ENCODE measurements around the gene MAST2. TPM values are rescaled to one million over a fixed set of nuclear protein-coding genes. Genes with fewer than 3 reads are reported as not detected.

The MAST2 gene
- total RNA-seq, 3 donors from 2014 or later: 28.0 to 34.4 (median 31.6) TPM

DNA sequence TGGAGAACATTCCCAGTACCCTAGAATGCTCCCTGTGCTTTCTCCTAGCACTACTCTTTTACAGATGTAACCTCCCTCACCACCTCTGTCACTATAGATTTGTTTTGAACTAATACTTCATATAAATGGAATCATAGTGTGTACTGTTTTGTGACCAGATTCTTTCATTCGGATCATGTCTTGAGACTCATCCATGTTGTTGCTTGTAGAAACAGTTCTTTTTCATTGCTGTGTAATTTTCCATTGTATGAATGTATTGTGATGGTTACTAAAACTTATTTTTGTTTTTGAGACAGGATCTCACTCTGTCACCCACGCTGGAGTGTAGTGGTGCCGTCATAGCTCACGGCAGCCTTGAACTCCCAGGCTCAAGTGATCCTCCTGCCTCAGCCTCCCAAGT, 2.7 kb downstream of the MAST2 start:
- TF ChIP-seq POLR2AphosphoS5 (IDR thresholded peaks at IDR 0.05) (no peak), POLR2A (IDR thresholded peaks at IDR 0.05) (no peak)
- TF ChIP-seq, protein P1, sequence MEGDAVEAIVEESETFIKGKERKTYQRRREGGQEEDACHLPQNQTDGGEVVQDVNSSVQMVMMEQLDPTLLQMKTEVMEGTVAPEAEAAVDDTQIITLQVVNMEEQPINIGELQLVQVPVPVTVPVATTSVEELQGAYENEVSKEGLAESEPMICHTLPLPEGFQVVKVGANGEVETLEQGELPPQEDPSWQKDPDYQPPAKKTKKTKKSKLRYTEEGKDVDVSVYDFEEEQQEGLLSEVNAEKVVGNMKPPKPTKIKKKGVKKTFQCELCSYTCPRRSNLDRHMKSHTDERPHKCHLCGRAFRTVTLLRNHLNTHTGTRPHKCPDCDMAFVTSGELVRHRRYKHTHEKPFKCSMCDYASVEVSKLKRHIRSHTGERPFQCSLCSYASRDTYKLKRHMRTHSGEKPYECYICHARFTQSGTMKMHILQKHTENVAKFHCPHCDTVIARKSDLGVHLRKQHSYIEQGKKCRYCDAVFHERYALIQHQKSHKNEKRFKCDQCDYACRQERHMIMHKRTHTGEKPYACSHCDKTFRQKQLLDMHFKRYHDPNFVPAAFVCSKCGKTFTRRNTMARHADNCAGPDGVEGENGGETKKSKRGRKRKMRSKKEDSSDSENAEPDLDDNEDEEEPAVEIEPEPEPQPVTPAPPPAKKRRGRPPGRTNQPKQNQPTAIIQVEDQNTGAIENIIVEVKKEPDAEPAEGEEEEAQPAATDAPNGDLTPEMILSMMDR (IDR thresholded peaks at IDR 0.05): no peak
- Histone ChIP-seq H3K36me3 (no peaks in the 10 kb centered on the region), H3K9me3 (no peaks in the 10 kb centered on the region), H3K4me1 (peaks cover 0 to 14% of the 10 kb centered on the region in 2 donors), H3K27ac (no peak overlapping the region), H3K4me3 (no peak overlapping the region), H3K27me3 (no peaks in the 10 kb centered on the region)
- intact Hi-C loops (cut with DNase I; ENCODE audit: low total_unique reads): loop anchor here (10.0 kb wide), 1 partner anchor 51 kb away; the partner anchor contains the start of gene IPP
- DNase-seq (ENCODE audit: low spot score in 2 of 2): no peak

DNA sequence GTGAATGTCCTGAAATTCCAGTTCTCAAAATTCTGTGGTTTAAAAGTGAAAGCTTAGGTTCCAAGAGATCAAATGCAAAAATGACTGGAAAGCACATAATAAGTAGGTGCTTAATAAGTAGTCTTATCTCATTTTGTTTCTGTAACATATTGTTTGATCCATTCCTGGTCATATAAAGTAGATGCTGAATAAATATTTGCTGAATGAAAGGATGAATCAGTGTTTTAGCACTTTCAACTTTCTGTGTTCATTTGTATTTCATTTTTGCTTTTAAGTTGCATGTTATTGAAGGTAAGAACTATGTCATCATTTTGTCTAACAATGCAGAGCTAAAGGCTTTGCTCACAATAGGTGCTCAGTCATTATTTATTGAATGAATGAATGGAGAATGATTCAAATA, 6.3 kb downstream of the MAST2 start:
- no peaks in the 10 kb centered on the region for H3K27me3 ChIP-seq
- TF ChIP-seq POLR2AphosphoS5 (IDR thresholded peaks at IDR 0.05) (no peak), POLR2A (IDR thresholded peaks at IDR 0.05) (no peak)
- TF ChIP-seq, protein P1 (IDR thresholded peaks at IDR 0.05): no peak
- intact Hi-C loops (cut with DNase I; ENCODE audit: low total_unique reads): loop anchor here (10.0 kb wide), 1 partner anchor 55 kb away; the partner anchor contains the start of gene IPP
- H3K9me3 ChIP-seq: no peaks in the 10 kb centered on the region
- DNase-seq (ENCODE audit: low spot score in 2 of 2): no peak
- no peak overlapping the region for H3K4me3 ChIP-seq
- H3K4me1 ChIP-seq: no peaks in the 10 kb centered on the region
- no peaks in the 10 kb centered on the region for H3K36me3 ChIP-seq
- H3K27ac ChIP-seq: no peak overlapping the region

DNA sequence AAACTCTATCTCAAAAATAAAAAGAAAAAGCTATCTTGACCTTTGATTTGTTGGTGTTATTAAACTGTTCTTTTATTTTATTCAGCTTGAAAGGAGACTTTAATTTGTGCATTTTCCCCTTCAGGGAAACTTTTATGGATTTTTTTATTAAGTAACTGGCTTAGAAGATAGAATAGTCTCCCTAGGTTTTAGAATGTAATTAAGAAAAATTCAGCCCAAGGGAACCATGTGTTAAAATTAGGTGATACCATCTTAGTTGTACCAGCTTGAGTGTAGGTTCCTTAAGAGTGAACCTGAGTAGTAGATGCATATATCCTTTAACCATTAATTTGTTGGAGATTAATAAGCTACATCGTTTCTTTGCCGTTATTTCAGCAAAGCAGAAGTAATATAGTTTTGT, 11.4 kb downstream of the MAST2 start:
- no peaks in the 10 kb centered on the region for H3K4me1 ChIP-seq
- TF ChIP-seq, protein P1 (IDR thresholded peaks at IDR 0.05): no peak
- no peak for TF ChIP-seq POLR2AphosphoS5 (IDR thresholded peaks at IDR 0.05)
- no peak for TF ChIP-seq POLR2A (IDR thresholded peaks at IDR 0.05)
- intact Hi-C loops (cut with DNase I; ENCODE audit: low total_unique reads): no loop called here

DNA sequence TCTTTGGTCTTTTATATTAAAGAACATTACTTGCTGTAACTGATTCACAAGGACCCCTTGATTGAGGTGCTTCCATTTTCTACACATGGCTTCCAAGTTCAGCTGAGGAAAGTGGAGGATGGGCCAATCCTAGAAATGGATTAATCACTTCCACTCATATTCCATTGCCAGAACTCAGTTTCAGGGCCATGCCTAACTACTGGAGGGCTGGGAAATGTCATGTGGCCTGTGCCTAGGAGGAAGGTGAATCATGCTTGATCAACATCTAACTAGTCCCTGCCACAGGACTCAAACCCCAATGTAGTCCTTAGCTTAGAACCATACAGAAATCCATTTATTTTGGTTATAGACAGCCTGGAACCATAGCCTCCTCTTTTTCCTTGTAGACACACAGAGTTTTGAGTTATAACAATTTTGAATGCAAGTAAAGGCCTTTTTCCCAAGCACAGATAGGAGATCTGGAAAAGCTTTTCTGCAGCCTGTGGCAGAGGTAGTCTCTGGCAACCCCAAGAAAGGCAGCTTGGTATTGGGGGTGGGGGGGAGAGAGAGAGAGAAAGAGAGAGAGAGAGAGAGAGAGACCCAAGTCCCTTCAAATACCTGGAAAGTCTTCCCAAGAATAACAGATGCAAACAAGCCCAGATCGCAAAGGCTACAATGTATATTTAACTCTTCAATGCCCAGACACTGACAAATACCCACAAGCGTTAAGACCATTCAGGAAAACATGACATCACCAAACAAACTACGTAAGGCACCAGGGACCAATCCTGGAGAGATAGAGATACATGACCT, 12.5 kb downstream of the MAST2 start:
- H3K27me3 ChIP-seq: no peaks in the 10 kb centered on the region
- no peaks in the 10 kb centered on the region for H3K36me3 ChIP-seq
- no peaks in the 10 kb centered on the region for H3K4me1 ChIP-seq
- intact Hi-C loops (cut with DNase I; ENCODE audit: low total_unique reads): no loop called here
- H3K9me3 ChIP-seq: peaks cover 0 to 3% of the 10 kb centered on the region in 2 donors
- no peak for DNase-seq (ENCODE audit: low spot score in 2 of 2)
- H3K27ac ChIP-seq: no peak overlapping the region
- TF ChIP-seq POLR2A (IDR thresholded peaks at IDR 0.05) (no peak), POLR2AphosphoS5 (IDR thresholded peaks at IDR 0.05) (no peak)
- TF ChIP-seq, protein P1 (IDR thresholded peaks at IDR 0.05): no peak
- no peak overlapping the region for H3K4me3 ChIP-seq

More for the DNA sequence above, 11.4 kb downstream of the MAST2 start:
- H3K4me3 ChIP-seq: no peak overlapping the region
- no peaks in the 10 kb centered on the region for H3K9me3 ChIP-seq
- H3K27ac ChIP-seq: no peak overlapping the region
- DNase-seq (ENCODE audit: low spot score in 2 of 2): no peak
- no peaks in the 10 kb centered on the region for H3K27me3 ChIP-seq
- H3K36me3 ChIP-seq: no peaks in the 10 kb centered on the region

DNA sequence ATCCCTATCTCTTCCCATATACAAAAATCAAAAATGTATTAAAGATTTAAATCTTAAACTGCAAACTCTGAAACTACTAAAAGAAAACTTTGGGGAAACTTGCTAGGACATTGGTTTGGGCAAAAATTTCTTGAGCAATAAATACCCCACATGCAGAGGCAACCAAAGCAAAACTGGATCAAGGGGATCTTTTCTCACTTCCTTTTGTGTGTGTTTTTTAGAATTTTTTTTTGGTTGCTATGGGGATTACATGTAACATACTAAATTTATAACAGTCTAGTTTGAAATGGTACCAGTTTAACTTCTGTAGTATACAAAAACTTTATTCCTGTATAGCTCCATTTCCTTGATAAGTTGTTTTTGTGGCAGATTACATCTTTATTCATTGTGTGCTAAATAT, 16.8 kb downstream of the MAST2 start:
- H3K27me3 ChIP-seq: no peaks in the 10 kb centered on the region
- no peak overlapping the region for H3K4me3 ChIP-seq
- H3K27ac ChIP-seq: no peak overlapping the region
- peaks cover 8% of the 10 kb centered on the region in 2 donors for H3K9me3 ChIP-seq
- intact Hi-C loops (cut with DNase I; ENCODE audit: low total_unique reads): no loop called here
- no peak for DNase-seq (ENCODE audit: low spot score in 2 of 2)
- no peaks in the 10 kb centered on the region for H3K36me3 ChIP-seq
- no peaks in the 10 kb centered on the region for H3K4me1 ChIP-seq
- no peak for TF ChIP-seq POLR2A (IDR thresholded peaks at IDR 0.05)
- TF ChIP-seq, protein P1 (IDR thresholded peaks at IDR 0.05): no peak
- no peak for TF ChIP-seq POLR2AphosphoS5 (IDR thresholded peaks at IDR 0.05)

All from breast epithelium (tissue), 4 donors.